Activated T-cell treated with anti-CD3 and anti-CD28 coated beads, Interleukin-2, amount 50 U/mL, for 24 hours (primary cell): ENCODE measurements around the gene PDGFC.

Experiments used
- DNase-seq: peaks from one replicate; pipeline ENCODE4 v3.0.0-alpha.2; 2020
- H3K27ac Mint-ChIP-seq: 2 replicates; pipeline ENCODE4 v1.8.0; 2020; ENCODE audit warnings: mild to moderate bottlenecking, mixed read lengths
- H3K27me3 Mint-ChIP-seq: 2 replicates; pipeline ENCODE4 v1.8.0; 2020; ENCODE audit warnings: mixed read lengths
- H3K36me3 Mint-ChIP-seq: 2 replicates; pipeline ENCODE4 v1.8.0; 2020; ENCODE audit warnings: low read depth, mixed read lengths
- H3K4me1 Mint-ChIP-seq: 2 replicates; pipeline ENCODE4 v1.8.0; 2020; ENCODE audit warnings: low read depth, mixed read lengths
- H3K4me3 Mint-ChIP-seq: 2 replicates; pipeline ENCODE4 v1.8.0; 2020; ENCODE audit warnings: mild to moderate bottlenecking, moderate library complexity, mixed read lengths
- H3K9me3 Mint-ChIP-seq: 2 replicates; pipeline ENCODE4 v1.8.0; 2020; ENCODE audit warnings: mixed read lengths

Gene PDGFC

GRCh38 chr4:156829201-156829873 is 142.3 kb downstream of the PDGFC start:
- H3K27ac Mint-ChIP-seq, result no peak overlapping the region
- H3K4me3 Mint-ChIP-seq, result no peak overlapping the region

DNA sequence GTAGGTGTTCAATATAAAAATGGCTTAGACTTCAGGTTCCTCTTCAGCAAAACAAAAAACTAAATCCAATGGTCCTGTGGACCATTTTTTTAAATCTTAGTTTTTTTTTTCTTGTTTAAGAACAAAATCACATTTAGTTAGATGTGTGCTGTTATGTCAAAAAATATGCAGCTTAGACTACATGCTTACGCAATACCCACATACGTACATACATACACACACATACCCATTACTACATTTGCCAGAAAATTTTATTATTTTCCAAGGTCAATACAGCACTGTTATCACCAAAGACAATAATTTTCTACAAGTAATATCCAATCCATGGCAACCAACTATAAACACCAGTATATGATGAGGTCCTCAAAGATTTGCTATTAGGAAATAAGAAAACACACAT is 144.1 kb downstream of the PDGFC start:
- no peak overlapping the region for H3K4me3 Mint-ChIP-seq
- H3K4me1 Mint-ChIP-seq, result no peaks in the 10 kb centered on the region
- no peaks in the 10 kb centered on the region for H3K36me3 Mint-ChIP-seq
- H3K9me3 Mint-ChIP-seq, result peaks cover 3% of the 10 kb centered on the region
- no peak for DNase-seq
- H3K27me3 Mint-ChIP-seq, result no peaks in the 10 kb centered on the region
- no peak overlapping the region for H3K27ac Mint-ChIP-seq

More at GRCh38 chr4:156829201-156829873, 142.3 kb downstream of the PDGFC start:
- Mint-ChIP-seq H3K9me3 (peaks cover 3% of the 10 kb centered on the region), H3K36me3 (no peaks in the 10 kb centered on the region), H3K4me1 (no peaks in the 10 kb centered on the region), H3K27me3 (no peaks in the 10 kb centered on the region)
- DNase-seq, result no peak

- Mint-ChIP-seq H3K36me3 (no peaks in the 10 kb centered on the region), H3K27ac (no peak overlapping the region), H3K4me3 (no peak overlapping the region), H3K9me3 (no peaks in the 10 kb centered on the region), H3K27me3 (no peaks in the 10 kb centered on the region), H3K4me1 (no peaks in the 10 kb centered on the region)
- DNase-seq, result no peak
Measured at GRCh38 chr4:156825074-156825473, 146.5 kb downstream of the PDGFC start.

GRCh38 chr4:156824451-156825060 is 147.0 kb downstream of the PDGFC start:
- DNase-seq, result no peak
- Mint-ChIP-seq H3K27me3 (no peaks in the 10 kb centered on the region), H3K9me3 (peaks cover 4% of the 10 kb centered on the region), H3K4me1 (no peaks in the 10 kb centered on the region), H3K4me3 (no peak overlapping the region), H3K27ac (no peak overlapping the region), H3K36me3 (no peaks in the 10 kb centered on the region)

- H3K4me1 Mint-ChIP-seq, result no peaks in the 10 kb centered on the region
Measured at GRCh38 chr4:156820931-156821330, 150.7 kb downstream of the PDGFC start.

DNA sequence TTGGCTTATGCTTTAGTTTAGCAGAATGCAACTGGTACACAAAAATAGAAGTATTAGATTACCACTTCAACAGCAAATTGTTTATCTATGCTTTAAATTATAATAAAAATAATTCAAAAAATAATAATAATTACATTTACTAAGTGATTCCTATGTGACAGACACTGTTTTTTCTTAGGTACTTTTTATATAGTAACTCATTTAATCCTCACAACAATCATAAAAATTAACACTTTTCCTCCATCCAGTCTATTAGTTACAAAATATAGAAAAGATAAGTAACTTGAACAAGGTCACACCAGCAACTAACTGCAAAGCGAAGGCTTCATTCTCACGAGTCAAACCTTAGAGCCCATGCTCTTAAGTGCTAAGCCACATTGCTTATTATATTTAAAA is 155.2 kb downstream of the PDGFC start:
- H3K4me3 Mint-ChIP-seq, result no peak overlapping the region
- H3K27ac Mint-ChIP-seq, result no peak overlapping the region
- no peaks in the 10 kb centered on the region for H3K4me1 Mint-ChIP-seq
- no peaks in the 10 kb centered on the region for H3K36me3 Mint-ChIP-seq
- no peaks in the 10 kb centered on the region for H3K27me3 Mint-ChIP-seq
- DNase-seq, result no peak
- peaks cover 7% of the 10 kb centered on the region for H3K9me3 Mint-ChIP-seq

More at GRCh38 chr4:156820931-156821330, 150.7 kb downstream of the PDGFC start:
- Mint-ChIP-seq H3K4me3 (no peak overlapping the region), H3K27me3 (no peaks in the 10 kb centered on the region), H3K9me3 (peaks cover 7% of the 10 kb centered on the region), H3K36me3 (no peaks in the 10 kb centered on the region), H3K27ac (no peak overlapping the region)
- DNase-seq, result no peak

GRCh38 chr4:156815717-156816359 is 155.8 kb downstream of the PDGFC start:
- H3K9me3 Mint-ChIP-seq, result peaks cover 8% of the 10 kb centered on the region

GRCh38 chr4:156811963-156812362 is 159.6 kb downstream of the PDGFC start:
- no peak for DNase-seq
- H3K36me3 Mint-ChIP-seq, result no peaks in the 10 kb centered on the region
- no peak overlapping the region for H3K4me3 Mint-ChIP-seq
- no peaks in the 10 kb centered on the region for H3K4me1 Mint-ChIP-seq
- H3K9me3 Mint-ChIP-seq, result peaks cover 2% of the 10 kb centered on the region
- H3K27me3 Mint-ChIP-seq, result no peaks in the 10 kb centered on the region
- H3K27ac Mint-ChIP-seq, result no peak overlapping the region

More at GRCh38 chr4:156815717-156816359, 155.8 kb downstream of the PDGFC start:
- no peak overlapping the region for H3K27ac Mint-ChIP-seq
- no peaks in the 10 kb centered on the region for H3K4me1 Mint-ChIP-seq
- no peak overlapping the region for H3K4me3 Mint-ChIP-seq
- no peak for DNase-seq
- no peaks in the 10 kb centered on the region for H3K36me3 Mint-ChIP-seq
- no peaks in the 10 kb centered on the region for H3K27me3 Mint-ChIP-seq

GRCh38 chr4:156811286-156811685 is 160.3 kb downstream of the PDGFC start:
- DNase-seq, result no peak
- Mint-ChIP-seq H3K36me3 (no peaks in the 10 kb centered on the region), H3K9me3 (peaks cover 2% of the 10 kb centered on the region), H3K4me1 (no peaks in the 10 kb centered on the region), H3K27ac (no peak overlapping the region), H3K4me3 (no peak overlapping the region), H3K27me3 (no peaks in the 10 kb centered on the region)

DNA sequence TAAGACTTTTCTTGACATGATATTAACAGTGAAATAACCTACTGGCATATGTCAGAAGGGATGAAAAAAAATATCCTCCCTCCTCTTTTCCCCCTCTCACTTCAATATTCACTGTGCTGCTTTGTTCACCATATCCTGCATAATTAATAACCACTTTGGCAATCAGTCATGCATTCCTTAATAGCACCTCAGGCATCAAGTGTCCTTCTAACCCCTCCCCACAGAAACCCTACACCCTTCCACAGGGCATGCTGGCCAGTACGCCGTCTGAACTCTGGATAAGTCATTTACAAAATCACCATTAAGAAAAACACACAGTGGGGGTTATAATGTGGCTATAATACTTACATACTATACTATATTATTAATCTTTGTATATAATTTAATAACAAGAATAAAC is 165.9 kb downstream of the PDGFC start:
- Mint-ChIP-seq H3K27ac (no peak overlapping the region), H3K4me1 (no peaks in the 10 kb centered on the region), H3K27me3 (no peaks in the 10 kb centered on the region), H3K4me3 (no peak overlapping the region), H3K9me3 (no peaks in the 10 kb centered on the region), H3K36me3 (no peaks in the 10 kb centered on the region)
- no peak for DNase-seq

DNA sequence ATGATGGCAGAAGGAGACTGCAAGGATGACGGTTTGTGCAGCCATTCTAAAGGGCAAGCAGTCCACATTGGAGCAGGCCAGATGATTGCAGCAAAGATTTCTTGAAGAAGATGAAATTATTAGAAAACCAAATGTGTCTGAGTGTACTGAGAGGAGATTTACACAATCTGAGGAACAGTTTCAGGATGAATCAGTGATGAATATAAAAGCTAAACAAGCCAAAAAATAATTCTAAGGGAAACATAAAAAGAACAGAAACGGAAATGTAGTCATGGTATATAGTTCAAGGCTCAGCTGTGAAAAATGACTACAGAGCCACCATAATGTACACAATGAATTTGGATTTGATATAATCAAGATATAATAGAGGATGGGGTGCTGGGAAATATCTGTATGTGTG is 168.5 kb downstream of the PDGFC start:
- Mint-ChIP-seq H3K9me3 (peaks cover 3% of the 10 kb centered on the region), H3K27ac (no peak overlapping the region), H3K27me3 (no peaks in the 10 kb centered on the region), H3K4me1 (no peaks in the 10 kb centered on the region), H3K36me3 (no peaks in the 10 kb centered on the region), H3K4me3 (no peak overlapping the region)
- DNase-seq, result no peak

GRCh38 chr4:156800463-156800862 is 171.1 kb downstream of the PDGFC start:
- Mint-ChIP-seq H3K4me1 (no peaks in the 10 kb centered on the region), H3K27ac (no peak overlapping the region), H3K4me3 (no peak overlapping the region), H3K9me3 (peaks cover 3% of the 10 kb centered on the region), H3K27me3 (no peaks in the 10 kb centered on the region), H3K36me3 (no peaks in the 10 kb centered on the region)
- DNase-seq, result no peak

GRCh38 chr4:156799121-156799589 is 172.4 kb downstream of the PDGFC start:
- no peak overlapping the region for H3K4me3 Mint-ChIP-seq
- peaks cover 3% of the 10 kb centered on the region for H3K9me3 Mint-ChIP-seq
- no peaks in the 10 kb centered on the region for H3K4me1 Mint-ChIP-seq
- DNase-seq, result no peak
- H3K36me3 Mint-ChIP-seq, result no peaks in the 10 kb centered on the region
- no peaks in the 10 kb centered on the region for H3K27me3 Mint-ChIP-seq
- no peak overlapping the region for H3K27ac Mint-ChIP-seq

DNA sequence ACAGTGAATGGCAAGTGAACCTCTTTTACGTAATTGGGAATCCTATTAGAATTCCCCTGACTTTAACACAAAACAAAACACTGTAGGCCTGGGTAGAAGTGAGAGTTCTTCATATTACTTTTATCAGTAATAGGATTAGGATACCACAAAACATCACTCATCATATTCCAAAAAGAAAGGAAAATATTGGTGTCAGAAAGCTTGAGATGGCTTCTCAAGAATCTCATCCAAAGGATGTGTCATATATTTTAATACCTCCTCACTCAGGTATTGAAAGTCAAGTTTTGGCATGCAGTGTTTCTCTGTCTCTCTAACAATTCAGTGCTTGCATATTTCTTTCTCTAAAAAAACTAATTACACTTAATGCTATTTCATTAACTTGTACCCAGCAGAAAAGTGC is 173.2 kb downstream of the PDGFC start:
- no peaks in the 10 kb centered on the region for H3K4me1 Mint-ChIP-seq
- H3K4me3 Mint-ChIP-seq, result no peak overlapping the region
- DNase-seq, result no peak
- no peak overlapping the region for H3K27ac Mint-ChIP-seq
- H3K36me3 Mint-ChIP-seq, result no peaks in the 10 kb centered on the region
- no peaks in the 10 kb centered on the region for H3K27me3 Mint-ChIP-seq
- peaks cover 3% of the 10 kb centered on the region for H3K9me3 Mint-ChIP-seq

GRCh38 chr4:156797206-156797605 is 174.4 kb downstream of the PDGFC start:
- Mint-ChIP-seq H3K27me3 (no peaks in the 10 kb centered on the region), H3K4me3 (no peak overlapping the region), H3K4me1 (no peaks in the 10 kb centered on the region), H3K9me3 (peaks cover 3% of the 10 kb centered on the region), H3K27ac (no peak overlapping the region), H3K36me3 (no peaks in the 10 kb centered on the region)
- DNase-seq, result no peak
